K562 (cell line): ENCODE results near the gene PRDM11. TPM values are rescaled to one million over a fixed set of nuclear protein-coding genes. Genes with fewer than 3 reads are reported as not detected.
A peak's percentile ranks its signal among the peaks of the same experiment; 100 is the strongest.

Experiments
- BRD4 ChIP-seq: fragments of 200-600 bp; sonication (generic); IDR thresholded peaks from 2 replicates; pipeline ENCODE4 v1.6.1; 2017; ENCODE audit warnings: inconsistent platforms
- CREB1 ChIP-seq, 2 experiments: sonication (generic) in 1 of 2; formaldehyde crosslinking in 1 of 2; IDR thresholded peaks; 2 replicates each; pipeline versions ENCODE4 v1.6.1 to v1.8.0; 2012 to 2022; ENCODE audit warnings: inconsistent platforms in 1 of 2, mild to moderate bottlenecking in 1 of 2, missing genetic modification reagents in 1 of 2, moderate library complexity in 1 of 2
- MBD2 ChIP-seq: sonication (generic); IDR thresholded peaks from 2 replicates; pipeline ENCODE4 v1.6.1; 2016; ENCODE audit warnings: low read depth, borderline replicate concordance
- NCOA1 ChIP-seq: fragments of 450-650 bp; IDR thresholded peaks from 2 replicates; pipeline ENCODE4 v1.6.1; 2016; ENCODE audit warnings: low read depth
- POLR2A ChIP-seq: fragments of 450-650 bp; conservative IDR thresholded peaks from 2 replicates; pipeline ENCODE4 v1.6.1; 2016
- POLR2AphosphoS5 ChIP-seq: IDR thresholded peaks from 2 replicates; pipeline ENCODE4 v1.6.1; 2011; ENCODE audit warnings: mild to moderate bottlenecking, low read depth, low read length, moderate library complexity; ENCODE audit not compliant: control insufficient read depth, insufficient read depth
- POLR3G ChIP-seq: IDR thresholded peaks from 2 replicates; pipeline ENCODE4 v1.6.1; 2011; ENCODE audit not compliant: insufficient read length, insufficient replicate concordance; ENCODE audit errors: extremely low read depth
- SMARCC2 ChIP-seq: fragments of 450-650 bp; IDR thresholded peaks from 2 replicates; pipeline ENCODE4 v1.6.1; 2017; ENCODE audit warnings: antibody characterized with exemption, moderate library complexity, mild to moderate bottlenecking, low read depth
- ZNF224 ChIP-seq: sonication (generic); formaldehyde crosslinking; IDR thresholded peaks from 2 replicates; pipeline ENCODE4 v1.8.0; 2022; ENCODE audit warnings: mild to moderate bottlenecking, missing genetic modification reagents
- polyA plus RNA-seq, 8 experiments: library from polyadenylated mRNA; depleted of rRNA in 4 of 8; stranded (reverse) in 5 of 8; unstranded in 3 of 8; fragments of >200 nt; fragmentation: Nextera tagmentation in 2 of 8; fragmentation: Illumina TruSeq in 1 of 8; extraction: Ambion mirVana in 2 of 8; extraction: Trizol in 1 of 8; gene quantifications; 2 replicates each; pipeline versions ENCODE4 v1.2.1 to v1.2.3, GENCODE V29; 2011 to 2014; ENCODE audit warnings: inconsistent platforms in 1 of 8, missing spikeins in 1 of 8
- total RNA-seq, 7 experiments: library from RNA; depleted of rRNA in 6 of 7; stranded (reverse); fragments of >200 nt in 6 of 7; fragmentation: Illumina TruSeq in 2 of 7; extraction: Trizol in 2 of 7; gene quantifications; 2 replicates each; pipeline versions ENCODE4 v1.2.1 to v1.2.3, GENCODE V29; 2011 to 2021; ENCODE audit warnings: low replicate concordance in 1 of 7
- TF ChIP-seq, protein P1 (sequence below): conservative IDR thresholded peaks from 2 replicates; pipeline ENCODE4 v1.6.1; 2011; ENCODE audit warnings: low read depth, mild to moderate bottlenecking, low read length; ENCODE audit not compliant: control insufficient read depth
- TF ChIP-seq, protein P2 (sequence below): fragments of 250-450 bp; sonication (Bioruptor Pico); IDR thresholded peaks from 2 replicates; pipeline ENCODE4 v1.4.0; 2020
- TF ChIP-seq, protein P3 (sequence below): fragments of 450-650 bp; formaldehyde crosslinking; IDR thresholded peaks from 2 replicates; pipeline ENCODE4 v1.4.0; 2022; ENCODE audit warnings: mild to moderate bottlenecking, moderate library complexity
- TF ChIP-seq, protein P4 (sequence below), 2 experiments: fragments of 150-350 bp in 1 of 2; IDR thresholded peaks; 2 replicates each; pipeline ENCODE4 v1.6.1; 2012 to 2016; ENCODE audit warnings: low read depth in 2 of 2, low read length in 2 of 2, mild to moderate bottlenecking in 1 of 2, moderate library complexity in 1 of 2
- TF ChIP-seq, protein P5 (sequence below): IDR thresholded peaks from 2 replicates; pipeline ENCODE4 v1.6.1; 2014; ENCODE audit warnings: antibody characterized with exemption

The PRDM11 gene
- total and polyA plus RNA-seq, 9 of the 15 experiments (the other 6 are each of a cell fraction or from before 2014, with no cell fraction given) = 0.01 to 1.1 (median 0.29) TPM

DNA sequence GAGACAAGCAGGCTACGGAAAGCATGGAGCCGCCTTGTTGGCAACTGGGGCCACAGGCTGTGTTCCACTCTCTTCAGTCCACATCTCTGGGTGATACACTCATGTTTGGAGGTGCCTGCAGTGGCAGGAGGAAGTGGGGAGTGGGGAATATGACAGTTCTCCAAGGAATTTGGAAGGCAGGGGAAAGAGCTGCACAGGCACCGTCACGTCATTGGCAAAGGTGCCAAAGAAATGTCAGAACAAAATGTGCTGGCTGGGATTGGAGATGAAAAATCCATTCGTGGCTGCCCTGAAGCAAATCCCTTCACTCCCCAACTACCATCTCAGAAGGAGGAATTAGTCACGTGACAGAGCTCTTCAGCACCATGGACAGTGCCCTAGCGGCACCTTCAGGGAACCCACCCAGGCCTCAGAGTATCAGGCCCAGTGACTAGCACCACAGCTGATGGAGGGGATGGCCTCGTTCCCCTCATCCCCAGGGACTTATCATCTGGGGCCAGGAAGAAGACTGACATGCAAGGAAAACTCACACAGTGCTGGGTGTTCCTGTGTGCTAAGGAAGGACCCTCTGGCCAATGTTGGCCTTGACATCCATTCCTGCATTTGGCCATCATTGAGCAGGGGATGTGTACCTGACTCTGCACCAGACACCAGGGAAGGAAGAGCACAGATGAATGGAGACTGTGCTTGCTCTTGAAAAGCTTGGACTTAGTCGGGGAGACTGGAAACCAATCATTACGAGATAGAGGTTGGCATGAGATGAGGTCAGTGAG is 48.5 kb upstream of the PRDM11 start (continued):
- no peak for TF ChIP-seq SMARCC2
- 0 out of 2 replicates have a peak, but pooled peaks have one; percentile 47 for TF ChIP-seq NCOA1
- TF ChIP-seq, protein P1, sequence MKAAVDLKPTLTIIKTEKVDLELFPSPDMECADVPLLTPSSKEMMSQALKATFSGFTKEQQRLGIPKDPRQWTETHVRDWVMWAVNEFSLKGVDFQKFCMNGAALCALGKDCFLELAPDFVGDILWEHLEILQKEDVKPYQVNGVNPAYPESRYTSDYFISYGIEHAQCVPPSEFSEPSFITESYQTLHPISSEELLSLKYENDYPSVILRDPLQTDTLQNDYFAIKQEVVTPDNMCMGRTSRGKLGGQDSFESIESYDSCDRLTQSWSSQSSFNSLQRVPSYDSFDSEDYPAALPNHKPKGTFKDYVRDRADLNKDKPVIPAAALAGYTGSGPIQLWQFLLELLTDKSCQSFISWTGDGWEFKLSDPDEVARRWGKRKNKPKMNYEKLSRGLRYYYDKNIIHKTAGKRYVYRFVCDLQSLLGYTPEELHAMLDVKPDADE = no peak
- TF ChIP-seq, protein P2, sequence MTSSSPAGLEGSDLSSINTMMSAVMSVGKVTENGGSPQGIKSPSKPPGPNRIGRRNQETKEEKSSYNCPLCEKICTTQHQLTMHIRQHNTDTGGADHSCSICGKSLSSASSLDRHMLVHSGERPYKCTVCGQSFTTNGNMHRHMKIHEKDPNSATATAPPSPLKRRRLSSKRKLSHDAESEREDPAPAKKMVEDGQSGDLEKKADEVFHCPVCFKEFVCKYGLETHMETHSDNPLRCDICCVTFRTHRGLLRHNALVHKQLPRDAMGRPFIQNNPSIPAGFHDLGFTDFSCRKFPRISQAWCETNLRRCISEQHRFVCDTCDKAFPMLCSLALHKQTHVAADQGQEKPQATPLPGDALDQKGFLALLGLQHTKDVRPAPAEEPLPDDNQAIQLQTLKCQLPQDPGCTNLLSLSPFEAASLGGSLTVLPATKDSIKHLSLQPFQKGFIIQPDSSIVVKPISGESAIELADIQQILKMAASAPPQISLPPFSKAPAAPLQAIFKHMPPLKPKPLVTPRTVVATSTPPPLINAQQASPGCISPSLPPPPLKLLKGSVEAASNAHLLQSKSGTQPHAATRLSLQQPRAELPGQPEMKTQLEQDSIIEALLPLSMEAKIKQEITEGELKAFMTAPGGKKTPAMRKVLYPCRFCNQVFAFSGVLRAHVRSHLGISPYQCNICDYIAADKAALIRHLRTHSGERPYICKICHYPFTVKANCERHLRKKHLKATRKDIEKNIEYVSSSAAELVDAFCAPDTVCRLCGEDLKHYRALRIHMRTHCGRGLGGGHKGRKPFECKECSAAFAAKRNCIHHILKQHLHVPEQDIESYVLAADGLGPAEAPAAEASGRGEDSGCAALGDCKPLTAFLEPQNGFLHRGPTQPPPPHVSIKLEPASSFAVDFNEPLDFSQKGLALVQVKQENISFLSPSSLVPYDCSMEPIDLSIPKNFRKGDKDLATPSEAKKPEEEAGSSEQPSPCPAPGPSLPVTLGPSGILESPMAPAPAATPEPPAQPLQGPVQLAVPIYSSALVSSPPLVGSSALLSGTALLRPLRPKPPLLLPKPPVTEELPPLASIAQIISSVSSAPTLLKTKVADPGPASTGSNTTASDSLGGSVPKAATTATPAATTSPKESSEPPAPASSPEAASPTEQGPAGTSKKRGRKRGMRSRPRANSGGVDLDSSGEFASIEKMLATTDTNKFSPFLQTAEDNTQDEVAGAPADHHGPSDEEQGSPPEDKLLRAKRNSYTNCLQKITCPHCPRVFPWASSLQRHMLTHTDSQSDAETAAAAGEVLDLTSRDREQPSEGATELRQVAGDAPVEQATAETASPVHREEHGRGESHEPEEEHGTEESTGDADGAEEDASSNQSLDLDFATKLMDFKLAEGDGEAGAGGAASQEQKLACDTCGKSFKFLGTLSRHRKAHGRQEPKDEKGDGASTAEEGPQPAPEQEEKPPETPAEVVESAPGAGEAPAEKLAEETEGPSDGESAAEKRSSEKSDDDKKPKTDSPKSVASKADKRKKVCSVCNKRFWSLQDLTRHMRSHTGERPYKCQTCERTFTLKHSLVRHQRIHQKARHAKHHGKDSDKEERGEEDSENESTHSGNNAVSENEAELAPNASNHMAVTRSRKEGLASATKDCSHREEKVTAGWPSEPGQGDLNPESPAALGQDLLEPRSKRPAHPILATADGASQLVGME (CRISPR knock-in tag) = no peak
- TF ChIP-seq, protein P3, sequence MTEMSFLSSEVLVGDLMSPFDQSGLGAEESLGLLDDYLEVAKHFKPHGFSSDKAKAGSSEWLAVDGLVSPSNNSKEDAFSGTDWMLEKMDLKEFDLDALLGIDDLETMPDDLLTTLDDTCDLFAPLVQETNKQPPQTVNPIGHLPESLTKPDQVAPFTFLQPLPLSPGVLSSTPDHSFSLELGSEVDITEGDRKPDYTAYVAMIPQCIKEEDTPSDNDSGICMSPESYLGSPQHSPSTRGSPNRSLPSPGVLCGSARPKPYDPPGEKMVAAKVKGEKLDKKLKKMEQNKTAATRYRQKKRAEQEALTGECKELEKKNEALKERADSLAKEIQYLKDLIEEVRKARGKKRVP = no peak
- TF ChIP-seq POLR2AphosphoS5 = no peak
- no peak for TF ChIP-seq BRD4
- TF ChIP-seq ZNF224 = peak; percentile 53; the same call in 1 of the 2 replicates
- TF ChIP-seq CREB1 (IDR thresholded peaks at IDR 0.05) = no peak
- TF ChIP-seq CREB1 (CRISPR knock-in tag; IDR thresholded peaks at IDR 0.05) = no peak
- no peak for TF ChIP-seq MBD2
- TF ChIP-seq POLR2A = no peak
- TF ChIP-seq, protein P4, sequence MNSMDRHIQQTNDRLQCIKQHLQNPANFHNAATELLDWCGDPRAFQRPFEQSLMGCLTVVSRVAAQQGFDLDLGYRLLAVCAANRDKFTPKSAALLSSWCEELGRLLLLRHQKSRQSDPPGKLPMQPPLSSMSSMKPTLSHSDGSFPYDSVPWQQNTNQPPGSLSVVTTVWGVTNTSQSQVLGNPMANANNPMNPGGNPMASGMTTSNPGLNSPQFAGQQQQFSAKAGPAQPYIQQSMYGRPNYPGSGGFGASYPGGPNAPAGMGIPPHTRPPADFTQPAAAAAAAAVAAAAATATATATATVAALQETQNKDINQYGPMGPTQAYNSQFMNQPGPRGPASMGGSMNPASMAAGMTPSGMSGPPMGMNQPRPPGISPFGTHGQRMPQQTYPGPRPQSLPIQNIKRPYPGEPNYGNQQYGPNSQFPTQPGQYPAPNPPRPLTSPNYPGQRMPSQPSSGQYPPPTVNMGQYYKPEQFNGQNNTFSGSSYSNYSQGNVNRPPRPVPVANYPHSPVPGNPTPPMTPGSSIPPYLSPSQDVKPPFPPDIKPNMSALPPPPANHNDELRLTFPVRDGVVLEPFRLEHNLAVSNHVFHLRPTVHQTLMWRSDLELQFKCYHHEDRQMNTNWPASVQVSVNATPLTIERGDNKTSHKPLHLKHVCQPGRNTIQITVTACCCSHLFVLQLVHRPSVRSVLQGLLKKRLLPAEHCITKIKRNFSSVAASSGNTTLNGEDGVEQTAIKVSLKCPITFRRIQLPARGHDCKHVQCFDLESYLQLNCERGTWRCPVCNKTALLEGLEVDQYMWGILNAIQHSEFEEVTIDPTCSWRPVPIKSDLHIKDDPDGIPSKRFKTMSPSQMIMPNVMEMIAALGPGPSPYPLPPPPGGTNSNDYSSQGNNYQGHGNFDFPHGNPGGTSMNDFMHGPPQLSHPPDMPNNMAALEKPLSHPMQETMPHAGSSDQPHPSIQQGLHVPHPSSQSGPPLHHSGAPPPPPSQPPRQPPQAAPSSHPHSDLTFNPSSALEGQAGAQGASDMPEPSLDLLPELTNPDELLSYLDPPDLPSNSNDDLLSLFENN (IDR thresholded peaks at IDR 0.05; ENCODE audit: low read depth in 2 of 2, low read length in 2 of 2) = no peak
- TF ChIP-seq, protein P5, sequence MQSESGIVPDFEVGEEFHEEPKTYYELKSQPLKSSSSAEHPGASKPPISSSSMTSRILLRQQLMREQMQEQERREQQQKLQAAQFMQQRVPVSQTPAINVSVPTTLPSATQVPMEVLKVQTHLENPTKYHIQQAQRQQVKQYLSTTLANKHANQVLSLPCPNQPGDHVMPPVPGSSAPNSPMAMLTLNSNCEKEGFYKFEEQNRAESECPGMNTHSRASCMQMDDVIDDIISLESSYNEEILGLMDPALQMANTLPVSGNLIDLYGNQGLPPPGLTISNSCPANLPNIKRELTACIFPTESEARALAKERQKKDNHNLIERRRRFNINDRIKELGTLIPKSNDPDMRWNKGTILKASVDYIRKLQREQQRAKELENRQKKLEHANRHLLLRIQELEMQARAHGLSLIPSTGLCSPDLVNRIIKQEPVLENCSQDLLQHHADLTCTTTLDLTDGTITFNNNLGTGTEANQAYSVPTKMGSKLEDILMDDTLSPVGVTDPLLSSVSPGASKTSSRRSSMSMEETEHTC = peak; percentile 31; the same call in 1 of the 2 replicates
- TF ChIP-seq POLR3G = no peak
